GM18951 (cell line): Measurements from ENCODE around the gene ATG4D.
"Not testable (repeated sequence)": the region's sequence is repeated elsewhere in the genome, so short reads cannot be mapped to it uniquely, and the experiment has no call there.

Experiments
- POLR2A ChIP-seq: IDR thresholded peaks from 4 replicates; pipeline ENCODE4 v1.6.1; 2011; ENCODE audit warnings: mild to moderate bottlenecking; ENCODE audit not compliant: insufficient read length, insufficient read depth; ENCODE audit errors: extremely low read depth
- in situ Hi-C: fragments of 300-500 bp; cut with MboI; formaldehyde crosslinking; loops from one replicate; pipeline ENCODE4 v1.12.0; 2022; ENCODE audit warnings: low sequenced_read_pairs, mixed read lengths, inconsistent platforms; ENCODE audit not compliant: unreplicated experiment

Gene ATG4D

DNA sequence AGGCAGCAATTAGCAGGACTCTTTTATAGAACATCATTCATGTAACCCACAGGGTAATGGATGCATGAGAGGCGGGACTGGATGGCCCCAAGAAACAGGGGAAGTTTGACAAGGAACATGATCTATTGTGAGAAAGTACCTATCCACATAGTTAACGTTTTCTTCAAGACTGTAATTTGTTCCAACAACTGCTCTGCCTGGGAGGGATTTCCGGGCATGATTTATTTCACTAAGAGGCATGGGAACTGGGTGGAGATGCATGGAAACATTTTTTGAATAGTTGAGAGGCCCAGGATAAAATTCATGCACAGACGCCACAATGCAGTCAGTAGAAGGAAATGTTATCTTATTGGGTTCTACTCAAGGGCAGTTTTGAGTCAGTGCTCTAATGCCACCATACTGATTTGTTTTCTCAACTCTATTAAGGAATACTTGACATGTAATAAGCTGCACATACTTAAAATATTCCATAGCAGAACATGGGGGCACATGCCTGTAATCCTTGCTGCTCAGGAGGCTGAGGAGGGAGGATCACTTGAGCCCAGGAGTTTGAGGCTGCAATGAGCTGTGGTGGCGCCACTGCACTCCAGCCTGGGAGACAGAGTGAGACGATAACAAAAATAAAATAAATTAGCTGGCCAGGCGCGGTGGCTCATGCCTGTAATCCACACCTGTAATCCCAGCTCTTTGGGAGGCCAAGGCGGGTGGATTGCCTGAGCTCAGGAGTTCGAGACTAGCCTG is 9.9 kb upstream of the ATG4D start:
- TF ChIP-seq POLR2A: no peak
- in situ Hi-C loops: no loop called here

DNA sequence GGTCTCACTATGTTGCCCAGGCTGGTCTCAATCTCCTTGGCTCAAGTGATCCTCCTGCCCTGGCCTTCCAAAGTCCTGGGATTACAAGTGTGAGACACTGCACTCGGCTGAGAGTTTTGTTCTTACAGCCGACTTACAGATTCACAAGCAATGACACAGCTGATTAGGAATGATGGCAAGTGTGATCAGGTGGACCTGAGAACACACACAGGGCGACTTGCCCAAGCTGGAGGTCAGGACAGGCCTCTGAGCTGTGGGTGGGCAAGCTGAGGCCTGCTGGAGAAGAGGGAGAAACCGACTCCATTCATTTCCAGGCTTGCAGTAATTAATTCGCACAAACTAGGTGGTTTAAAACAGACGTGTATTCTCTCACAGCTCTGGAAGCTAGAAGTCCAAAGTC is 8.1 kb upstream of the ATG4D start:
- in situ Hi-C loops: no loop called here
- no peak for TF ChIP-seq POLR2A

DNA sequence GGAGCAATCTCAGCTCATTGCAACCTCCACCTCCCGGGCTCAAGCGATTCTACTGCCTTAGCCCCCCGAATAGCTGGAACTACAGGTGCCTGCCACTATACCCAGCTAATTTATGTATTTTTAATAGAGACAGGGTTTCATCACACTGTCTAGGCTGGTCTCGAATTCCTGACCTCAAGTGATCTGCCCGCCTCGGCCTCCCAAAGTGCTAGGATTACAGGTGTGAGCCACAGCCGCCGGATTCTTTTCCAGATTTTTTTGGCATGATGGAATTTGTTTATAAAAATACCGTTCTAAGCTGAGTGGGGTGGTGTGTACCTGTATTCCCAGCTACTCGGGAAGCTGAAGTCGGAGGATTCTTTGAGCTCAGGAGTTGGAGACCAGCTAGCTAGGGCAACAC is 6.0 kb upstream of the ATG4D start:
- TF ChIP-seq POLR2A: no peak
- in situ Hi-C loops: no loop called here

DNA sequence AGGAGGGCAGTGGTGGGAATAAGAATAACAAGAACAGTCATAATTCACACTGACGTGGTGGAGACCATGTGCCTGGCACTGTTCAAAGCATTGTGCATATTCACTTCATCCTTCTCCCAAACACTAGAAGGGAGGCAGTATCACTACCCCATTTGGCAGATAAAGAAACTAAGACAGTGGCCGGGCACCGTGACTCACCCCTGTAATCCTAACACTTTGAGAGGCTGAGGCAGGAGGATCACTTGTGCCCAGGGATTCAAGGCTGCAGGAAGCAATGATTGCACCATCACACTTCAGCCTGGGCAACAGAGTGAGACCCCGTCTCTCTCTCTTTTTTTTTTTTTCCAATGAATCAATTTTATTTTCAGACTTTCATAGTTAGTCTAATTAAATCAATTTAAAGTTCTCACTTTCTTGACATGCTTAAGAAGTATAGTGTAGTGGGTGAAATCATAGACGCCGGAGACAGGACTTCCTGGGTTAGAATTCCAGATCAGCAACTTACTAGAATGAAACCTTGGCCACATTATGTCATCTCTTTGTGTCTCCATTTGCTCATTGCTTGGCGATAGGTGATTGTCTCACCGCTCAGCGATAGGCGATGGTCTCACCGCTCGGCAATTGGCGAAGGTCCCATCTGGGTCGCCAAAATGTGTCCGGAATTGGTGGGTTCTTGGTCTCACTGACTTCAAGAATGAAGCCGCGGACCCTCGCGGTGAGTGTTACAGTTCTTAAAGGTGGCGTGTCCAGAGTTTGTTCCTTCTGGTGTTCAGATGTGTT is 5.3 kb upstream of the ATG4D start:
- in situ Hi-C loops: no loop called here
- no peak for TF ChIP-seq POLR2A

DNA sequence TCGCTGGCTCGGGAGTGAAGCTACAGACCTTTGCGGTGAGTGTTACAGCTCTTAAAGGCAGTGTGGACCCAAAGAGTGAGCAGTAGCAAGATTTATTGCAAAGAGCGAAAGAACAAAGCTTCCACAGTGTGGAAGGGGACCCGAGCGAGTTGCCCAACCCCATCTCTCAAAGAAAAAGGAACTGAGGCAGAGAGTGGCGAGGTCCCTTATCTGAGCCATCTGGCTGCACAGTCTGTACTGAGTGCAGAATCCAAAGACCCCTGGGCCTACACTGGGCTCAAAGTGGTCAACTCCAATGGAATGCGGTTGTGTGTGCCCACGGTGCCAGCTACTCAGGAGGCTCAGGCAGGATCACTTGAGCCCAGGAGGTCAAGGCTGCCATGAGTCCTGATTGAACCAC is 4.7 kb upstream of the ATG4D start:
- in situ Hi-C loops: not testable (repeated sequence)

DNA sequence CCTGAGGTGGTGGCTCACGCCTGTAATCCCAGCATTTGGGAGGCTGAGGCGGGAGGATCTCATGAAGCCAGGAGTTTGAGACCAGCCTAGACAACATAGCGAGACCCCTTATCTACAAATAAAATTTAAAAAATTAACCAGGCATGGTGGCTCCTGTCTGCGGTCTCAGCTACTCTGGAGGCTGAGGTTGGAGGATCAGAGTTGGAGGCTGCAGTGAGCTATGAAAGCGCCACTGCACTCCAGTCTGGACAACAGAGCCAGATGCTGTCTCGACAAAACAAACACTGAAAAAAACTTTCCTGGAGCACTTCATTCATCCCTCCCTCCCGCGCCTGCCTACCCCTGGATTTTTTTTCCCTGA is 665 bp upstream of the ATG4D start:
- TF ChIP-seq POLR2A: no peak
- in situ Hi-C loops: no loop called here

DNA sequence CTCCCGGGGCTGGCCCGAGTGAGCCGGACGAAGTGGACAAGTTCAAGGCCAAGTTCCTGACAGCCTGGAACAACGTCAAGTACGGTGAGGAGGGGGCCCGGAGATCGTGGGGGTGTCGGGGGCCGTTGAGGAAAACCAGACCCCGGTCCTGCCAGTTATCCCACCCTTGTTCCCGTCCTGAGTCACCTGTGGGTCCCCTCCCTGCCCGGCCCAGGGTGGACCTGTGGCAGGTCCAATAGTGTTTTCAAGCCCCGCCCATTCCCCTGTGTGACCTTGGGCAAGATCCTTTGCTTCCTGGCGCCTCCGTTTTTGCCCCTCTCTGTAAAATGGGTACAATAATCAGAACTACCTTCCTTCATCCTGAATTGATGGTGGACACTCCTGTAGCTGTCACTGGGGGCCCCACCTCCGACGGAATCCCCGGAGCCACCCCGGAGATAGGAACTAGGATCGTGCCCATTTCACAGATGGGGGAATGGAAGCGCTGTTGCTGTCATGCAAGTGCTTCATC is 593 bp downstream of the ATG4D start:
- no peak for TF ChIP-seq POLR2A
- in situ Hi-C loops: no loop called here

DNA sequence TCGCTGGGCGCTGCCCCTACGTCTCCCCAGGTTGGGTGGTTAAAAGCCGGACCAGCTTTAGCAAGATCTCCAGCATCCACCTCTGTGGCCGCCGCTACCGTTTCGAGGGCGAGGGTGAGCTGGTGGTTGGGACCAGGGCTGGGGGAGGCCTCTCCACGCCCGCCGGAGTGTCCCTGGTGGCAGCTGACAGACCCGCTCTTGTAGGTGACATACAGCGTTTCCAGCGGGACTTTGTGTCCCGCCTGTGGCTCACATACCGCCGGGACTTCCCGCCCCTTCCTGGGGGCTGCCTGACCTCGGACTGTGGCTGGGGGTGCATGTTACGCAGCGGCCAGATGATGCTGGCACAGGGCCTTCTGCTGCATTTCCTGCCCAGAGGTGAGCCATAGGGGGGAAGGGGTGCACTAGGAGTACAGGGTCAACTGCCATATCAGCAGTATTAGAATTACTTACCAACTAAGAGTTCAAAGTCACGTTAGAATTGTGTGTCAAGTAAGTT is 1.1 kb downstream of the ATG4D start:
- in situ Hi-C loops: no loop called here
- TF ChIP-seq POLR2A: no peak

DNA sequence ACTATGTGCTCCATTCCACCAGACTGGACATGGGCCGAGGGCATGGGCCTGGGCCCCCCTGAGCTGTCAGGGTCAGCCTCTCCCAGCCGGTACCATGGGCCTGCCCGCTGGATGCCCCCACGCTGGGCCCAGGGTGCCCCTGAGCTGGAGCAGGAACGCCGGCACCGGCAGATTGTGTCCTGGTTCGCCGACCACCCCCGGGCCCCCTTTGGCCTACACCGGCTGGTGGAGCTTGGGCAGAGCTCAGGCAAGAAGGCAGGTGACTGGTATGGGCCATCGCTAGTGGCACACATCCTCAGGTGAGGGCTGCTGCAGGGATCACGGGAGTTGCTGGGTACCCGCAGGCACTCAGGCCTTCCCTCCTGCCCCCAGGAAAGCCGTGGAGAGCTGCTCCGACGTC is 3.1 kb downstream of the ATG4D start:
- in situ Hi-C loops: no loop called here
- no peak for TF ChIP-seq POLR2A

DNA sequence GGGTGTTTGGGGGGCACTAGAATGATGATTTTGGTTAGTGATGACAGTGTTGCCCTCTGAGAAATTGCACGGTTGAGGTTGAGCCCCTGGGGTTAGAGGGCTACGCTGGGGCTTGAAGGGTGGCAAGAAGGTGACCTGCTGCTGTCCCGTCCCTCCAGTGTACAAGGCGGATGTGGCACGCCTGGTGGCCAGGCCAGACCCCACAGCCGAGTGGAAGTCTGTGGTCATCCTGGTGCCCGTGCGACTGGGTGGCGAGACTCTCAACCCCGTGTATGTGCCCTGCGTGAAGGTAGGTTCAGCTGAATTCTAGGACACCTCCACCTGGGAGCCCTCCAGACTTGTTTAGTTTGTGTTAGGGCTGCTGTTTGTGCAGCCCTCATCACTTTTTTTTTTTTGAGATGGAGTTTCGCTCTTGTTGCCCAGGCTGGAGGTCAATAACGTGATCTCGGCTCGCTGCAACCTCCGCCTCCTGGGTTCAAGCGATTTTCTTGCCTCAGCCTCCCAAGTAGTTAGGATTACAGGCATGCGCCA is 5.1 kb downstream of the ATG4D start:
- TF ChIP-seq POLR2A: no peak
- in situ Hi-C loops: no loop called here

DNA sequence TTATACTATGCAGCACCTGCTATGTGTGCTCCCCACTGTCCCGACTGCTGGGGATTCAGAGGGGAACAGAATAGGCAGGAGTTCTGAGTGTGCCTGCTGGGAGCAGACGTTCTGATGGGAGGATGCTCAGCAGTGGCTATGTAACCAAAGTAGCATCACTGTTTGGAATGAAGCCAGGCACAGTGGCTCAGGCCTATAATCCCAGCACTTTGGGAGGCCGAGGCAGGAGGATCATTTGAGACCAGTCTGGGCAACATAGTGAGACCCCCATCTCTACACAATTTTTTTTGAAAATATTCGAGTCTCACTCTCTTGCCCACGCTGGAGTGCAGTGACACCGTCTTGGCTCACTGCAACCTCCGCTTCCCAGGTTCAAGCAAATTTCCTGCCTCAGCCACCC is 6.0 kb downstream of the ATG4D start:
- in situ Hi-C loops: no loop called here

DNA sequence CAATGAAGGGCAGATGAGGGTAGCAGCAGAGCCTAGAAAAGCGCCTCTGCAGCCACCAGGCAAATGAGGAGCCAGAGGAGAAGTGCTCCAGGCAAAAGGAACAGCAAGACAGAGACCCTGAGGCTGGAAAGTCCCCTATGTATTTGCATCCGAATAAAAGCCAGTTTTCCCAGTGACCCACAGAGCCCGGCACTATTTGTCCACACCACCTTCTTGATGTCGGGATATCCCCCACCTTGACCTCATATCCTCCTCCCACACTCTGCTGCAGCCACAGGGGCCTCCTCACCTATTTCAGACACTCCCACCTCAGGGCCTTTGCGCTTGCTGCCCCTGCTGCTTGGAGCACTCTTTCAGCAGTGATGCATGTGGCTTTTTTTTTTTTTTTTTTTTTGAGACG is 6.6 kb downstream of the ATG4D start:
- TF ChIP-seq POLR2A: no peak

More for the DNA sequence above, 6.0 kb downstream of the ATG4D start:
- TF ChIP-seq POLR2A: no peak

DNA sequence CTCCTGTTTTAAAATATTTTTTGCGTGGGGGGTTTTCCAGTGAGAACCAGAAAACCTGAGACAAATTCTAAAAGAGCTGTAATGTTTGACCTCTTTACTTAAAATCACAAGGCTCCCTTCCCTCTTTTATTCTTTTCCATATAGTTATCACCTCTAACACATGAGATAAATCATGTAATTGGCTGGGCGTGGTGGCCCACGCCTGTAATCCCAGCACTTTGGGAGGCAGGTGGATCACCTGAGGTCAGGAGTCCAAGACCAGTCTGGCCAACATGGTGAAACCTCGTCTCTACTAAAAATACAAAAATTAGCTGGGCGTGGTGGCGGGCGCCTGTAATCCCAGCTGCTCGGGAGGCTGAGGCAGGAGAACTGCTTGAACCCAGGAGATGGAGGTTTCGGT is 7.3 kb downstream of the ATG4D start:
- in situ Hi-C loops: not testable (repeated sequence)

More for the DNA sequence above, 6.6 kb downstream of the ATG4D start:
- in situ Hi-C loops: no loop called here
